CD1c-positive myeloid dendritic cell (primary cell): ENCODE measurements around the gene RPUSD1.

ENCODE experiments used
- DNase-seq: peaks from one replicate; pipeline ENCODE4 v3.0.0-alpha.2; 2016; ENCODE audit errors: extremely low spot score

RPUSD1 gene

DNA sequence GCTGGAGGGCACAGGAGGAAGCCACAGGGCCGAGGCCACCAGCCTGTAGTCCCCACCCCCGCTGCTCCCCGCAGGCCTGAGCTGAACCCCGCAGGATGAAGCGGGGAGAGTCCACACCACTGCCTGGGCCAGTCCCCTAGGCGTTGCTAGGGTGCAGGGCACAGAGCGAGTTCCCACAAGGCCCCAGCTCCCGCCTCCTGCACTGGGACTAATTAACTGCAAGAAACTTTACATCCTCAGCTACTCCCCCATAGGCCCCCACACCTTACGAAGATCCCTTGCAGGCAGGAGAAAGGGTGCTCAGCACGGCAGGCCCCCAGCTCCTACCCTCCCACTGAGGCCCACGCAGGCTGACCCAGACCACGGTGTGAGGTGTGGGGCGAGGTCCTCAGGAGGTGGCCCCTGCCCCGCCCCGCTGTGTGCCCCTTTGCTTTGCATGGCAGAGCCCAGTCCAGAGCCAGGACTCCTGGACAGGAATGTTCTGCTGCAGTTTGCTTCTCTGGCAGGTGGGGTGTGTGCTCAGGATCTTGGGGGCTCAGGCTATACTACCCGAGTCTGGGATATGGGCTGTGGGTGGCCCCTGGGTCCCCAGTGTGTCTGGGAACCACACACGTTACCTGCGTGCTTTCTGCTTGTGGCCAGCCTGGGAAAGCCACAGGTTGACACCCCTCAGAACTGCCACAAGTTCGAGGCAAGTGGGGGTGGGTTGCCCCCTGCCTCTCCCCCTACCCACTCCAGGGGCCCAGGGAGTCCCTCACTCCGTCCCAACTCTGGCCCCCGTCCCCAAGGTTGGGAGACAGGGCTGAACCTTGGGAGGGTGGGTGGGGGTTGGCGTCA, 11.1 kb upstream of the RPUSD1 start:
- no peak for DNase-seq

DNA sequence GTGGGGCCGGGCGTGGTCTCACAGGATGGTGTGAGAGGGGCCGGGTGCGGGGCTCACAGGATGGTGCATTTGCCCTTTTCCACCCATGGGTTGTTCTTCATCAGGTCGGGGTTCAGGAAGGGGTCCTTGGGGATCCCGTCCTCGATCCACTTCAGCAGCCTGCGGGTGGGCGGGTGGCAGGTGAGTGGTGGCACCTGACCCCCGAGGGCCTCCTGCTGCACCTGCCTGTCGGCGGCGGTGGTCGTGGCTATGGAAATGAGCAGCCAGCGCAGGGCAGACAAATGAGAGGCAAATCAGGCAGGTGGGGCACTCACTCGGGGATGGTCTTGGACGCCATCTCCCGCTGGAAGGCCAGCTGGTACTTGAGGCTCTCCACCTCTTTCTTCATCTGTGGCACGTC, 10.5 kb upstream of the RPUSD1 start:
- no peak for DNase-seq

DNA sequence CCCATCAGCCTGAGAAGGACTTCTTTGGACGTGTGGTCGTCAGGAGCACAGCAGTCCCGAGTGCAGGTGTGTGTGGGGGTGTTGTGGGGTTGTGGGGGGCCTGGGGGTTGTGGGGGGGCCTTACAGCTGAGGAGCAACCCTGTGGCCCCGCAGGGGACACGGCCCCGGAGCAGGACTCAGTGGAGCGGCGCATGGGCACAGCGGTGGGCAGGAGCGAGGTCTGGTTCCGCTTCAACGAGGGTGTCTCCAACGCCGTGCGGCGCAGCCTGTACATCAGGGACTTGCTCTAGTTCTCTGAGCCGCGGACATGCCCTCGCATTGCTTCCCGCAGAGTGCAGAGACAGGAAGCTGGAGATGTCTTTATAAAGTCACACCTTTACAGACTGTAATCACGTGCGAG, 9.5 kb upstream of the RPUSD1 start:
- no peak for DNase-seq

DNA sequence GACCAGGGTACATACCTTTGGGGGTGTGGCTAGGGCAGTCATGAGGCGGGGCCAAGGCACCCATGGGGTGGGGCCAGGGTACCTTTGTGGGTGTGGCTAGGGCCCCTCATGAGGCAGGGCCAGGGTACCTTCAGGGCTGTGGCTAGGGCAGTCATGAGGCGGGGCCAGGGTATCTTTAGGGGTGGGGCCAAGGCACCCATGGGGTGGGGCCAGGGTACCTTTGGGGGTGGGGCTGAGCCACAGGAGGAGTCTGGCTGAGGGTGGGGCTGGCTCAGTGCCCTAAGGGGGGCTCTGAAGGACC, 8.9 kb upstream of the RPUSD1 start:
- DNase-seq = no peak

DNA sequence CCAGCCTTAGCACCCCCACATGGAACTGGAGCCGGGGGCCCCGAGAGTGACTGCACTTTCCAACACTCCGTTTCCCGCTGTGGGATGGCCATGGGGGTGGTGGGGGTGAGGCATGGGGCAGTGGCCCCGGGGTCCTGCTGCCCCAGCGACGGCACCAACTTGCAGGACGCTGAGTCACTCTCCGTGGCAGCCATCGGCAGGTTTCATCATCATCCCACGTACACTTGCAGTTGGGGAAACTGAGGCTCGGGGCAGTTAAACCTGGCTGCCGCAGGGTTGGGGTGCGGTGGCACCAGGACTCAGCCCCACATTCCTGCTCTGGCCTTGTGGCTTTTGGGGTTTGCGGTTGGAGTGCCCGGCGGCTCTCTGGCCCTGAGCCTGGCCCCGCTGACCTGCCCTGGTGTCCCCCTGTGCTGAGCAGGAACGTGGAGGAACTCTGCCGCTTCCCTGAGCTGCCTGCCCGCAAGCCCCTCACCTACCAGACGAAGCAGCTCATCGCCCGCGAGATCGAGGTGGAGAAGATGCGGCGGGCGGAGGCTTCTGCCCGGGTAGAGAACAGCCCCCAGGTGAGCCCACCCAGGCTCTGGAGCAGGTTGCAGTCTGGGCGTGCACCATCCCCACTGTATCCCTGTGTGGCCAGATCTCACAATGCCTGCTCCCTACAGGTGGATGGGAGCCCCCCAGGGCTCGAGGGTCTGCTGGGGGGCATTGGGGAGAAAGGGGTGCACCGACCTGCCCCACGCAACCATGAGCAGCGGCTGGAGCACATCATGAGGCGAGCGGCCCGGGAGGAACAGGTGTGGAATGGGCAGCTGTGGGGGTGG, 8.3 kb upstream of the RPUSD1 start:
- no peak for DNase-seq

DNA sequence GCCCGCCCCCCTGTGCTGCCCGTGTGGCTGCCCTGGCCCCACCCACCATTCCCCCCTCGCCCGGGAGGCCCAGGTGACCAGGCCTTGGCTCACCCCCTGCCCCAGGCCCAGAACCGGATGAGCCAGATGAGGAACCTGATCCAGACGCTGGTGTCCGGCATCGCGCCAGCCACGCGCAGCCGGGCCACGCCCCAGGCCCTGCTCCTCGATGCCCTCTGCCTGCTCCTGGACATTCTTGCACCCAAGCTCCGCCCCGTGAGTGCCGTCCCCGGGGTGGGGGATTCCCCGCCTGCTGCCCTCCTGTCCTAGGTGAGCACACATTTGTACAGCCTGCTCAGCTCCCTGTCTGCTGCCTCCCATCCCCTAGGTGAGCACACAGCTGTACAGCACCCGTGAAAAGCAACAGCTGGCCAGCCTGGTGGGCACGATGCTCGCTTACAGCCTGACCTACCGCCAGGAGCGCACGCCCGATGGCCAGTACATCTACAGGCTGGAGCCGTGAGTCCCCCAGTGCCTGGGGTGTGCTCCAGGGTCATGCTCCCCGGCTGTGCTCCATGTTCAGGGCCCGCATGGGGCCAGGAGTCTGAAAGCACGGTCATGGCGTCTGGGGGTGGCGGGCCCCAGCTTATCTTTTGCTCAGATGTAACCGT, 7.5 kb upstream of the RPUSD1 start:
- DNase-seq = no peak

DNA sequence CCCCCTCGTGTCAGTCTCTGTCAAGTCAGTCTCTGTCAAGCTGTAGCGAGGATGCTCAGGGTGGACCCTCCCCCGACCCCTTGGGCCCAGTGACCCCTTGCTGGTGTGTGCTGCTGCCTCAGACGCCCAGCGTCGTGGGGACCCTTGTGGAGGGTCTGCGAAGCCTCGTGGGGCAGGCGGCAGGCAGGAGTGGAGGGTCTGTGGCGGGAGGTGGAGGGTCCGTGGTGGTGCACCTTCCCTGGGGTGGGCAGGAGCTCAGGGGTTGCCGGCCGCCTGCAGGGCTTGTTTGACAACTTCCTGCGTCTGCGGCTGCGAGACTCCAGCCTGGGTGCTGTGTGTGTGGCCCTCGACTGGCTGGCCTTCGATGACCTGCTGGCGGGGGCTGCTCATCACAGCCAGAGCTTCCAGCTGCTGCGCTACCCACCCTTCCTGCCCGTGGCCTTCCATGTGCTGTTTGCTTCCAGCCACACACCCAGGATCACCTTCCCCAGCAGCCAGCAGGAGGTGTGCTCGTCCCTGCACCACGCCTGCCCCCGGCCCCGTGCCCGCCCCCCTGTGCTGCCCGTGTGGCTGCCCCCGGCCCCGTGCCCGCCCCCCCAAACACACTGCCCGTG, 6.8 kb upstream of the RPUSD1 start:
- no peak for DNase-seq

DNA sequence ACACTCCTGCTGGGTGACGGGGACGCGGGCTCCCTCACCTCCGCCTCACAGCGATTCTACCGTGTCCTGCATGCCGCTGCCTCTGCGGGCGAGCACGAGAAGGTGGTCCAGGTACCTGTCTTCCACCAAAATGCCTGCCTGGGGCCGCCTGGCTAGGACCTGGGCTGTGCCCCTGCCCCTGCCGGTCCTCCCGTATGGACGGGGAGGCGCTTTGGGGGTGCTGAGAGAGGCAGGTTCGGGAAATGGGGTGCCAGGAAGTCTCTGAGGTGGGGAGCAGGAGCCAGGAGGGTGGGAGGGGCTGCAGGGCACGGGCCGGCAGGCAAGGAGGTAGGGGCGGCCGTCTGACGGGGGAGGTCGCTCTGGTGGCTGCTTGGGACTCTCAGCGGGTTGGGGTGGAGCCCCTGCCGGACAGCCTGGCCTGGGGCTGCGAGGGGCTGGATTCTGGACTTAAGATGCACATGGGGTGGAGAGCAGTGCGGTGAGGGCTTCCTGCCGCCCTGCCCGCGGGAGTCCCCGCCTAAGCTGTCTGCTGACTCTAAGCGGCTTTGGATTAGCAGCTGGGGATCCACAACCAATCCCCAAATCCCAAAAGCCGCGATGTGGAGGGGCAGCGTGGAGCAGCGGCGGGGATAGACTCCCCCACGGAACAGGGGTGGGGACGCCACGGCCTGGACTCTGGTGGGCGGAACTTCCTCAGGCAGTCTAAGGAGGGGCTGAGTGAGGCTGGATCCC, 6.1 kb upstream of the RPUSD1 start:
- no peak for DNase-seq

DNA sequence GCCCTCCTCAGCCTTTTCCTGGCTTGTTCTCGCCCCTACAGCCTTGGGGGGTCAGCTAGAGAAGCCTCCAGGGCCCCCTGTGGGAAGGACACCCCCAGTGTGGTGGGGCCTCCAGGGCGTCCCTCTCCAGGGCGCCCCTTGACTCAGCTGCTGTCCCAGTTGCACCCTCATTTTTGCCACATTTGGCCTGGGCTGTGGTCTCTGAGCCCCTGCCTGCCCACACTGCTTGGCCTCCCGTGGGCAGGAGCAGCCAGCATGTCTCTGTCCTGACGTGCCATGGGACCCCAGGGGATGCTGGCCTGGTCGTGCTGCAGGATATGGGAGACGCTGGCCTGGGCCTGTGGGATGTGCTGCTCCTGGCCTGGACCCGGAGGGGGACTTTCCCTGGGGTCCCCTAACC, 5.2 kb upstream of the RPUSD1 start:
- DNase-seq = no peak

DNA sequence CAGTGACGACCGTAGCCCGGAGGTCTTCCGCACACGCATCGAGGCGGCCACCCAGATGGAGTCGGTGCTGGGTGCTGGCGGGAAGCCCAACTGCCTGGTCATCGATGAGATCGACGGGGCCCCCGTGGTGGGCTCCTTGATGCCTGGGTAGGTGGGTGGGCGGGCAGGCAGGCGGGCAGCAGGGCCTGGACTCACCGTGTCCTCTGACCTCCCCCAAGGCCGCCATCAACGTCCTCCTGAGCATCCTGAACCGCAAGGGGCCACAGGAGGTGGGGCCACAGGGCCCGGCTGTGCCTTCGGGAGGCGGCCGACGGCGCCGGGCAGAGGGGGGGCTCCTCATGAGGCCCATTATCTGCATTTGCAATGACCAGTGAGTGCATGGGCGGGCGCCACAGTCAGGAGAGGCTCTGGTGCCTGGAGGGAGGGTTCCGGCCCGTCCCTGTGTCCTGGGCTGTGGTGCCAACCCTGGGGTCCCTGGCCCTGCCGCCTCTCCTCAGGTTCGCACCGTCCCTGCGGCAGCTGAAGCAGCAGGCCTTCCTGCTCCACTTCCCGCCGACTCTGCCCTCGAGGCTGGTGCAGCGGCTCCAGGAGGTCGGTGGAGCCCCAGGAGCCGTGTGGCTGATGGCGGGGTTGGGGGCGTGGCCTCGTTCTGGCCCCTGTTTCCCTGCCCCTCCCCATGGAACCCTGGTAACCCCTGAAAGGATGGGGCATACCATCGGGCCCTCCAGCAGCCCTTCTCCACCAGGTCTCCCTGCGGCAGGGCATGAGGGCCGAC, 4.2 kb upstream of the RPUSD1 start:
- no peak for DNase-seq

DNA sequence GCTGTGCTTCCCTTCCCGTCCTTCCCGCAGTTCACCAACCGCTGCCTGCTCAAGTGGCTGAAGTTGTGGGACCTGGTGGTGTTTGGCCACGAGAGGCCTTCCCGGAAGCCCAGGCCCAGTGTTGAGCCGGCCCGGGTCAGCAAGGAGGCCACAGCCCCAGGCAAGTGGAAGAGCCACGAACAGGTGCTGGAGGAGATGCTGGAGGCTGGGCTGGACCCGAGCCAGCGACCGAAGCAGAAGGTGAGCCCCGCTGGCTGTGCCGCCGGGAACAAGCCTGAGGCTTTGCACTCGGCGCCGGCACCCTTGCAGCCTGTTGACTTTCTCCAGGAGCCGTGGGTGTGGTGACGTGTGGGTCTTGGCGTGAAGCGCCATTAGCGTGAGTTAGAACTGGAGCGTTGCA, 3.0 kb upstream of the RPUSD1 start:
- no peak for DNase-seq

DNA sequence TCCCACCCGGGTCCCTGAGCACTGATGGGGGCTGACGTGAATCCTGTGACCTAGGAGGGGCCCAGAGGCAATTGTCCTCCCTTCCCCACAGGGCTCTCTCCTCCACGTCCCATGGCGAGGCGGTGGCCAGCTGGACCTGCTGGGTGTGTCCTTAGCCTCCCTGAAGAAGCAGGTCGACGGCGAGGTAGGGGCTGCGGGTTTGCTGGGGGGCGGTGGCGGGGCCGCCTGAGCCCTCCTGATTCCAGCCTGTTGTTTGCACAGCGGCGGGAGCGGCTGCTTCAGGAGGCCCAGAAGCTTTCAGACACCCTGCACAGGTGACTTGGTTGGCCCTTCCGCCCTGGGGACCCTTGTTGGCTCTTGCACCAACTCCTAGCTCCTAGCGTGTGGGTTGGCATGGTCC, 1.9 kb upstream of the RPUSD1 start:
- DNase-seq = no peak

DNA sequence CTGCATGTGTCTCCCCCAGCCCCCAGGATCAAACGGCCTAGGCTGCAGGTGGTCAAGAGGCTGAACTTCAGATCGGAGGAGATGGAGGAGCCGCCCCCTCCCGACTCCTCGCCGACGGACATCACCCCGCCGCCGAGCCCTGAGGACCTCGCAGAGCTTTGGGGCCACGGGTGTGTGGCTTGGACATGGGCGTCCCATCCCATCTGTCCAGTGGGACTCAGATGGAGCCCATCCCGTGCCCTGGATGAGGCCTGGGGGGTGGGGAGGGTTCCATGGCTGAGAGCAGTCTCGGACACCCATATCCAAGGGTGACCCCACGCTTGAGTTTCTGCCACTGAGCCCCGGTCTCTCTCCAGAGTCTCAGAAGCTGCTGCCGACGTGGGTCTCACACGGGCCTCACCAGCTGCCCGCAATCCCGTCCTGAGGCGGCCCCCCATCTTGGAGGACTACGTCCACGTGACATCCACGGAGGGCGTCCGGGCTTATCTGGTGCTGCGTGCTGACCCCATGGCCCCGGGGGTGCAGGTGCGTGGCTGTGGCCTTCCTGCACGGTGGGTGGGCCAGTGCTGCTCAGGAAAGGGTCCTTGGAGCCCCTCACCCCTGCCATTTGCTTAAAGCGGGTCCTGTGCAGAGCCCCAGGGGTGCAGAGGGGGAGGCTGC, 1.1 kb upstream of the RPUSD1 start:
- DNase-seq = no peak

DNA sequence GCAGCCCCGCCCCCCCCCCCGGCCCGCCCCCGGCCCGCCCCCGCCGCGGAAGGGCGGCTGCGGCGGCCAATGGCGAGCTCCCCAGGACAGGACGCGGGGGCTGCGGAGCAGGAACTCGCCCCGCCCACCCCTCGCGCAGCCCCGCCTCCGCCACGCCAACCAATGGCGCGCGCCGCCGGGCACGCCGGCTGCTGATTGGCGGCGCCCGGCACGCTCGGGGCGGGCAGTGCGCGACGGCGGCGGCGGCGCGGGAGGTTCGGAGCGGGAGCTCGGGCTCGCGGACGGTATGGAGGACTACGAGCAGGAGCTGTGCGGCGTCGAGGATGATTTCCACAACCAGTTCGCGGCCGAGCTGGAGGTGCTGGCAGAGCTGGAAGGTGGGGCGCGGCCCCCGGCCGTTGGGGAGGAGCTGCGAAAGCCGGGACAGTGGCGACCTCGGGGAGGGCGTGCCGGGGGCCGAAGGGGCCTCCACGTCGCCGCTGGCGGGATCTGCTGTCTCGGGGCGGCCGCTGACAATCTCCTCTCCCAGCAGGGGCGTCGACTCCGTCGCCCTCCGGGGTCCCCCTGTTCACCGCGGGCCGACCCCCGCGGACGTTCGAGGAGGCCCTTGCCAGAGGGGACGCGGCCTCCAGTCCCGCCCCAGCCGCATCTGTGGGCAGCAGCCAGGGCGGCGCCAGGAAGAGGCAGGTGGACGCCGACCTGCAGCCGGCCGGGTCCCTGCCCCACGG, 382 bp upstream of the RPUSD1 start, which contains the start of gene CHTF18:
TSS of gene CHTF18 (plus strand) at position 222 of the 728 bp plus-strand sequence. CDS start at position 287, 65 bp downstream.
- DNase-seq = peak; percentile 97

DNA sequence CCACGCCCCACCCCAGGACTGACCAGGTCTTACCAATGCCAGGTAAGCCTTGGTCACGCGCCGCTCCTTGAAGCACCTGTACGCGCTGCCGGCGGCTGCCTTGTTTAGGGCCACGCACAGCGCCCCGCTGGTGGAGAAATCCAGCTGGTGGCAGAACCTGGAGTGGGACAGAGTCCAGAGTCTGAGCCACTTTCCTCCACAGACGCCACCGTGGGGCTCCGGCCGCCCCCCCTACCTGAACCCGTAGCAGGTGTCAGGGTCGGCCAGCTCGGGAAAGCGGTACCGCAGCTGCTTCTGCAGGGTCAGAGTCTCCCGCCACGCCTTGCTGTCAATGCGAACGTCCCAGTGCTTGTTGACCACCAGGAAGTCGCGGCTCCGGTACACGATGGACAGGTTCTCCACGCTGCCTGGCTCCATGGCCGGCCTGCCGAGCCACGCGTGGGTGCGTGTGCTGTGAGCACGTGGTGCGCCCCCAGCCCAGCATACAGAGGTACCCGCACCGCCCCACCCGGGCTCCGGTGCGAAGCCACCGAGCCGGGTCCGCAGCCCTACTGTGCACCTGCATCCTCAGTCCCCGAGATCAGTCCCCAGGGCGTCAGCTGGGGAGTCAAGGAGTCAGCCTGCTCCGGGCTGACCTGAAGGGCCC, 737 bp downstream of the RPUSD1 start:
- no peak for DNase-seq

DNA sequence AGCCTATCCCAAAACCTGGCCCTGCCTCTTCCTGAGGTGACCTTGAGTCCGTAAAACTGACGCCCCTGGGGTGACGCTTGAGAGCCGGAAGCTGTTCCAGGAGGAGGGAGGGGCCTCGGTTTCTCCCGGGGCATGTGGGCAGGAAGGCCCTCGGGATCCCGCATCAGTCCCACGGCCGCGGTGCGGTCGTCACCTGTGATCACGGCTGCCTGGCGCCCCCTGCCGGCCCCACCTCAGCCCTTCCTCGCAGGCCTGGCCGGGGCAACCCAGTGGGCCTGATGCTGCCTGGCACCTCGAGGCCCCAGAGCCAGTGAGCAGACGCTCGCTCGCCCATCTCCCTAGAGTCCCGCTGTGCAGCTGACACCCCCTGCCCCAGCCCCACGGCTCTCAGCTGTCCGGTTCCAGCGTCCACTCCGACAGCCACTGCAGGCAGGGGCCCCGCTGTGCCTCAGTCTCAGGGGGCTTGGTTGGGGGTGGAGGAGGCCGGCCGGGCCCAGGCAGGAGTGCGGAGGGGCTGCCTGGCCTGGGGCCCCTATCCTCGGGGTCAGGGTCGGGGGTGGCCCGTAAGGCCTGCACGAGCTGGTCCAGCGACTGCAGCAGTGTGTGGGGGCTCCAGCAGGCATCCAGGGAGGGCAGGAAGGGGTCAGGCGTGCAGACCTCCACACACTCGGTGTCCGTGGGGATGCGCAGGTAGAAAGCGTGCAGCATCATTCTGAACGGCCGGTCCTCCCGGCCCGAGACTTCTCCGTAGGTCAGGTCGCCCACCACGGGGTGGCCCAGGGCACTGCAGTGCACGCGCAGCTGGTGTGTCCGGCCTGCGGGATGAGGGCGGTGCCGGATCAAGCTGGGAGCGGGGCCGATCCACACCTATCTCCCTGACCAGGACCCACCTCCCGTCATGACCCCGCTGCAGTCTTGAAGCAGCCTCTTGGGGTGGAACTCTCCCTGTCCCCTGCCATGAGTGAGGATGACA, 2.3 kb downstream of the RPUSD1 start:
- DNase-seq = peak; percentile 75

DNA sequence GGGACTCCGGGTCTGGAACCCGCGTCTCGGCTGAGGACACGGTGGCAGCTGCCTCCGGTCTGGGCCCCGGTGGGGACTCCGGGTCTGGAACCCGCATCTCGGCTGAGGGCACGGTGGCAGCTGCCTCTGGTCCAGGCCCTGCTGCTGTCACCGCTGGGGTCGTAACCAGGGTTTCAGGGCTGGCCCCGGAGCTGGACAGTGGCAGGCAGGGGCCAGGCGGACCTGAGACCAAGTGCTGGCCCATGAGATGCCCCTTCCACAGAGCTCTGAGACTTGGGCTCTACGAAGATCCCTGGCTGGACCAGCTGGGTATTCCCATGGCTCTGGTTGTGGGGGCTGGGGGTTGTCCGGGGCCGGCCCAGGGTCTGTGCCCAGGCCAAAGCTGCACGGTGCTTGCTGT, 3.8 kb downstream of the RPUSD1 start:
- DNase-seq = no peak
